Endothelial cell of umbilical vein (primary cell): ENCODE results near the gene HABP4.

ENCODE experiments used
- CTCF ChIP-seq, 2 donors: IDR thresholded peaks; 1 replicate in 1 of 2; 2 replicates in 1 of 2; pipeline ENCODE4 v1.5.1; 2011; ENCODE audit warnings: low read length in 2 of 2, mild to moderate bottlenecking in 2 of 2, moderate library complexity in 2 of 2, control low read depth in 1 of 2, inconsistent platforms in 1 of 2, low read depth in 1 of 2; ENCODE audit not compliant: insufficient read depth in 1 of 2; ENCODE audit errors: extremely low read depth in 1 of 2
- EZH2 ChIP-seq: IDR thresholded peaks from 2 replicates; pipeline ENCODE4 v1.6.1; 2012; ENCODE audit warnings: borderline replicate concordance, low read depth, mild to moderate bottlenecking, moderate library complexity, low read length, inconsistent platforms; ENCODE audit not compliant: severe bottlenecking
- JUN ChIP-seq: IDR thresholded peaks from 2 replicates; pipeline ENCODE4 v1.6.1; 2011; ENCODE audit warnings: borderline replicate concordance, low read depth; ENCODE audit not compliant: insufficient read length, insufficient read depth
- MYC ChIP-seq: IDR thresholded peaks from one replicate; pipeline ENCODE4 v1.6.1; 2011; ENCODE audit warnings: mild to moderate bottlenecking, low read depth, low read length
- POLR2A ChIP-seq: IDR thresholded peaks from 2 replicates; pipeline ENCODE4 v1.6.1; 2012; ENCODE audit warnings: low read depth, mild to moderate bottlenecking, control low read depth, low read length

DNA sequence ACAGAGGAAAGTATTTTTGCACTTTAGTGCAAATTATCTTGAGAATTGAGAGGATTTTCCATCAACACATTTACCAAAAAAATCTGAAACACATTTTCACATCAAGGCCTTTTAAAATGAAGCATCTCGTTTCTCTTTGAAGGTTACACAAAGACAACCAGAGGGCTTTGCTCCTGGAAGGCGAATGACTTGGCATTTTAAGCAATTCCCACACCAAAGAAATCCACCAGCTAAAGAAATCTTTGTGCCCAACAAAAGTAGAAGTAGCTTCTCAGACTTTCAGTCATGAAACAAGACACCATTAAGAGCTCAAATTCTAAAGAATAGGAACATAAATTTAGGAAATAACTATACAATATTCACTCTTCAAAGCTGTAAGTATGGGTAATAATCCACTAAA lies 59.9 kb downstream of the HABP4 start:
- no peak for TF ChIP-seq JUN
- TF ChIP-seq EZH2: no peak
- TF ChIP-seq MYC: no peak
- TF ChIP-seq CTCF (IDR thresholded peaks at IDR 0.05; ENCODE audit: extremely low read depth in 1 of 2, insufficient read depth in 1 of 2, low read depth in 1 of 2, low read length in 2 of 2): no peak
- TF ChIP-seq POLR2A: no peak
